Muscle layer of colon (tissue), 2 donors: ENCODE data around the gene DBR1.

Source experiments
- H3K27ac ChIP-seq: one replicate; pipeline ENCODE4 v1.7.0; 2013; ENCODE audit warnings: low read depth, mild to moderate bottlenecking, low read length, moderate library complexity
- H3K27me3 ChIP-seq, 2 donors: one replicate each; pipeline ENCODE4 v1.7.0; 2013; ENCODE audit warnings: low read length in 2 of 2, mild to moderate bottlenecking in 2 of 2; ENCODE audit not compliant: insufficient read depth in 2 of 2, control insufficient read depth in 1 of 2
- H3K36me3 ChIP-seq: one replicate; pipeline ENCODE4 v1.7.0; 2013; ENCODE audit warnings: mild to moderate bottlenecking, low read length; ENCODE audit not compliant: insufficient read depth
- H3K4me1 ChIP-seq: one replicate; pipeline ENCODE4 v1.7.0; 2013; ENCODE audit warnings: mild to moderate bottlenecking, low read length; ENCODE audit not compliant: insufficient read depth
- H3K4me3 ChIP-seq, 2 donors: one replicate each; pipeline ENCODE4 v1.7.0; 2013; ENCODE audit warnings: low read length in 2 of 2, low read depth in 1 of 2, mild to moderate bottlenecking in 1 of 2, moderate library complexity in 1 of 2
- H3K9ac ChIP-seq: one replicate; pipeline ENCODE4 v1.7.0; 2013; ENCODE audit warnings: low read length
- H3K9me3 ChIP-seq: one replicate; pipeline ENCODE4 v1.7.0; 2013; ENCODE audit warnings: mild to moderate bottlenecking, low read length
- donor health status: abdominal sarcoma.
- donor health status: Adenocarcinoma of cecum.

DBR1 gene, protein sequence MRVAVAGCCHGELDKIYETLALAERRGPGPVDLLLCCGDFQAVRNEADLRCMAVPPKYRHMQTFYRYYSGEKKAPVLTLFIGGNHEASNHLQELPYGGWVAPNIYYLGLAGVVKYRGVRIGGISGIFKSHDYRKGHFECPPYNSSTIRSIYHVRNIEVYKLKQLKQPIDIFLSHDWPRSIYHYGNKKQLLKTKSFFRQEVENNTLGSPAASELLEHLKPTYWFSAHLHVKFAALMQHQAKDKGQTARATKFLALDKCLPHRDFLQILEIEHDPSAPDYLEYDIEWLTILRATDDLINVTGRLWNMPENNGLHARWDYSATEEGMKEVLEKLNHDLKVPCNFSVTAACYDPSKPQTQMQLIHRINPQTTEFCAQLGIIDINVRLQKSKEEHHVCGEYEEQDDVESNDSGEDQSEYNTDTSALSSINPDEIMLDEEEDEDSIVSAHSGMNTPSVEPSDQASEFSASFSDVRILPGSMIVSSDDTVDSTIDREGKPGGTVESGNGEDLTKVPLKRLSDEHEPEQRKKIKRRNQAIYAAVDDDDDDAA

DNA sequence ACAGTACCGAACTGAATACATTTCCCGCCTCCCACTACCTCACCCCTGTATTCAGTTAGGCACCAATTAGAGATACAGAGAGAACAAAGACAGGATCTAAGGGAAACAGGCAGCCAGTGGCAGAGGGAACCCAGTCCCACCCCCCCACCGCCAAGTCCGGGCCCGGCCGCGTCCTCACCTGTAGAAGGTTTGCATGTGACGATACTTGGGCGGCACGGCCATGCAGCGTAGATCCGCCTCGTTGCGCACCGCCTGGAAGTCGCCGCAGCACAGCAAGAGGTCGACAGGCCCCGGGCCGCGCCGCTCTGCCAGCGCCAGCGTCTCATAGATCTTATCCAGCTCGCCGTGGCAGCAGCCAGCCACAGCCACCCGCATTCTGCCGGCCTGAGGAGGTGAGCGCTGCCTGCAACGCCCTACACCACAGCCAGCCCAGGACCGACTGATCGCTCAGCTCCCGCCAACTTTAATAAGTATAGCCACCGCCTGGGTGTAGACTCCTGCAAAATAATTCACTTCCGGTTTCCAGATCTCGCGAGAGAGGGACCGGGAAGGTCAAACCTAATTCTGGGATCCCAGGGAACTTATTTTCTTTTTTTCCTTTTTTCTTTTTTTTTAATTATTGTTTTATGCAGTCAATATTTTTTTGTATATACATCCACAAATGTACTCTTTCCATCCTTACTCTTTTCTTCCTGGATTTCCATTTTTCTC is at the start of gene DBR1:
DBR1 (minus strand) TSS at position 501 of the 711 bp plus-strand sequence; CDS start at position 375, 126 bp downstream.
- peaks cover 15% of the 10 kb centered on the region for H3K4me1 ChIP-seq
- no peaks in the 10 kb centered on the region for H3K27me3 ChIP-seq
- H3K9ac ChIP-seq: peak within 1 kb of the TSS; percentile 87
- no peaks in the 10 kb centered on the region for H3K9me3 ChIP-seq
- peaks cover 10% of the 10 kb centered on the region for H3K36me3 ChIP-seq
- H3K4me3 ChIP-seq: peak within 1 kb of the TSS; percentile 84 to 90
- peak within 1 kb of the TSS; percentile 89 for H3K27ac ChIP-seq

DNA sequence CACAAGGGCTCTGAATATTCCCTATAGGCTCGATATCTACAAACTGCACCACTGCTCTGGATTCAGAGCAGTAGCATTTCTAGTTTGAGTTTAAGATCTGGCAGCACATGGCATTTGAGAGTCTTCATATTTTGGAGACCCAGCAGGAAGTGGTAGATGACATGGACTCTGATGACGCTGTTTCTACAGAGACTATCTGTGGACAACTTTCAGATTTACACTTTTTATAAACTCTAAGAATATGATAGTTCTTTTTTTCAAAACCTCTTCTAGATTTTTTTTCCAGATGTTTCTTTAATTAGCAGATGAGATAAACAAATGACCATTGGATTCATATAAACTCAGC is 48.2 kb upstream of the DBR1 start:
- Histone ChIP-seq H3K4me3 (no peak overlapping the region), H3K4me1 (peaks cover 23% of the 10 kb centered on the region), H3K27me3 (no peaks in the 10 kb centered on the region), H3K36me3 (peaks cover 27% of the 10 kb centered on the region), H3K9ac (no peak overlapping the region), H3K27ac (no peak overlapping the region), H3K9me3 (no peaks in the 10 kb centered on the region)

DNA sequence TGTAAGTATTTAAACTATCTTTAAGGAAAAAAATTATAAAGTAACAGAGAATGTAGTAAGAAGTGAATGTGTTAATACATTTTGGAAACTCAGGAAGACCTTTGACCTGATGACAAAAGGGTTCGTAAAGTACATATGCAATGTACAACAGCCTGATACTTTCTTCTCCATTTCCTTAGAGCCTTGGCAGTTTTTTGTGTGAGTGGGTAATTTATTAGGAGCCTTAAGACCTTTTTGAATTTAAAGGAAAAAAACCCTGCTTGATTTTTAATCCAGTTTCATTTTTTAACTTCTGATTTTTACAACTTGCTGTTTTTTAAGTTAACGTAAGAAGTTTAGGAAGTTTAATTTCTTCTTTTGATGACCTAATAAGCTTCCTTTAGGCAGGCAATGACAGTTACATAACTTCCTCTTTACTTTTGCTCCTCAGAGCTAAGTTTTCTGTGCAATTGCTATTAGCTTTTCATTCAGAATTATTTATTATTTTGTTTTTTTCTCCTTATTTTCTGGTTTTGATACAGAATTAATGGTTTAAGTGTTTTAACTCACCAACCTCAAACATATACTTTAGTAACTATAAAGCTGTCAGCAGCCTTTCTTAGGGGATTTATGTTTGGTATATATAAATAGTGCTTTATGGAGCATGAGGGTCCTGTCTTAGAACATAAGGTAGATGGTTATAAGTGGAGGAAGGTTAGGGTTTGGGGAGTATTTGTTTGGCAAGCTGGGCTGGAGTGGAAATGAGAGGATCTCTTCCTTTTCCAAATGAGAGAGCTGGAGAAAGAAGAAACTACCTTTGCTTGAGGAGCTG is 47.6 kb upstream of the DBR1 start:
- Histone ChIP-seq H3K4me3 (no peak overlapping the region), H3K9me3 (no peaks in the 10 kb centered on the region), H3K27me3 (no peaks in the 10 kb centered on the region), H3K36me3 (peaks cover 21% of the 10 kb centered on the region), H3K4me1 (peaks cover 23% of the 10 kb centered on the region), H3K9ac (no peak overlapping the region), H3K27ac (no peak overlapping the region)

DNA sequence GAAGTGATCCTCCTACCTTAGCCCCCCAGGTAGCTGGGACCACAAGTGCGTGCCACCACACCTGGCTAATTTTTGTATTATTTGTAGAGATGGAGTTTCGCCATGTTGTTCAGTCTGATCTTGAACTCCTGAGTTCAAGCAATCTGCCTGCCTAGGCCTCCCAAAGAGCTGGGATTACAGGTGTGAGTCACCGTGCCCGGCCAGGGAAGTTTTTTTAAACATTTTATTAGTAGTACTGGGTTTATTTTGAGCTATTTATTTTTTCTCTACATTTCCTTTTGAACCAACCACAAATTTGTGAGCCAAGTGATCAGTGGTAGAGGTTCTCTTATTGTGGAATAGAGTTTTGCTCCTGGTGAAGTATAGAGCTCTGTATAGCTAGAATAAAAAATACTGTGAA is 46.1 kb upstream of the DBR1 start:
- H3K27me3 ChIP-seq: no peaks in the 10 kb centered on the region
- no peak overlapping the region for H3K4me3 ChIP-seq
- H3K27ac ChIP-seq: no peak overlapping the region
- H3K36me3 ChIP-seq: peaks cover 17% of the 10 kb centered on the region
- peaks cover 23% of the 10 kb centered on the region for H3K4me1 ChIP-seq
- H3K9me3 ChIP-seq: no peaks in the 10 kb centered on the region
- H3K9ac ChIP-seq: no peak overlapping the region

DNA sequence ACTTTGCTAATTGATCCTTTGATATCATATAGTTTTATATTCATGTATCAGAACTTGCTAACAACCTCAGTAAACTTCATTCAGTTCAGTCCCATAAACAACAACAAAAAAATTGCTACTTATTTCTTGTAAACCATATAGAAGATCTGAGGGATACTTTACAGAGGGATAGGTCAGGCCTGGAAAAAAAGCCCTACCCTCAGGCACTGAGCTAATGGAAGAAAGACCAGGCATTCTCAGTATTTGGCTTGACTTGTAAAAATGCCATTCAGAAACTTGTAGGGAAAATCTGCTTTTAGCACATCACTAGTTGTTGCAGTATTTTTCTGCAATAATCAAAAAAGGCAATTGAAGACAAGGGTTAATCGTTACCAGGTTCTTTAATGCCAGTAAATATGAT is 45.5 kb upstream of the DBR1 start:
- Histone ChIP-seq H3K9ac (no peak overlapping the region), H3K4me3 (no peak overlapping the region), H3K27ac (no peak overlapping the region), H3K36me3 (peaks cover 14% of the 10 kb centered on the region), H3K9me3 (no peaks in the 10 kb centered on the region), H3K27me3 (no peaks in the 10 kb centered on the region), H3K4me1 (peaks cover 23% of the 10 kb centered on the region)

DNA sequence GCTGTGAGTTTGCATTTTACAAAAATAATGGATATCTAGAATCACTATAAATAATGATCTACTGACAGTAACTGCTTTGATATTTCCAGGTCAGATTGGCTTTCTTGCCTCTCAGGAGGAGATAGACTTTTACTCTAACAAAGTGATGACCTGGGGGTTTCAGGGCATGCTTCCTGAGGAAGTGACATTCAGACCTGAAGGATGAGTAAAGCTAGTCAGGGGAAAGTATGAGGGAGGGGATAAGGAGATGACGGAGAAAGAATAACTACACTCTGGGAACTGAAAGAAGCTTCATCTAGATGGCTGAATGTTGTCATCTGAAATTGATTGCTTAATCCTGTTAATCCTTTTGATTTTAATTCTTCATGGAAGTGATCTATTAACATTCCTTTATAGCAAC is 44.5 kb upstream of the DBR1 start:
- Histone ChIP-seq H3K9me3 (no peaks in the 10 kb centered on the region), H3K4me3 (no peak overlapping the region), H3K4me1 (peaks cover 23% of the 10 kb centered on the region), H3K27me3 (no peaks in the 10 kb centered on the region), H3K9ac (no peak overlapping the region), H3K36me3 (peaks cover 11% of the 10 kb centered on the region), H3K27ac (no peak overlapping the region)

DNA sequence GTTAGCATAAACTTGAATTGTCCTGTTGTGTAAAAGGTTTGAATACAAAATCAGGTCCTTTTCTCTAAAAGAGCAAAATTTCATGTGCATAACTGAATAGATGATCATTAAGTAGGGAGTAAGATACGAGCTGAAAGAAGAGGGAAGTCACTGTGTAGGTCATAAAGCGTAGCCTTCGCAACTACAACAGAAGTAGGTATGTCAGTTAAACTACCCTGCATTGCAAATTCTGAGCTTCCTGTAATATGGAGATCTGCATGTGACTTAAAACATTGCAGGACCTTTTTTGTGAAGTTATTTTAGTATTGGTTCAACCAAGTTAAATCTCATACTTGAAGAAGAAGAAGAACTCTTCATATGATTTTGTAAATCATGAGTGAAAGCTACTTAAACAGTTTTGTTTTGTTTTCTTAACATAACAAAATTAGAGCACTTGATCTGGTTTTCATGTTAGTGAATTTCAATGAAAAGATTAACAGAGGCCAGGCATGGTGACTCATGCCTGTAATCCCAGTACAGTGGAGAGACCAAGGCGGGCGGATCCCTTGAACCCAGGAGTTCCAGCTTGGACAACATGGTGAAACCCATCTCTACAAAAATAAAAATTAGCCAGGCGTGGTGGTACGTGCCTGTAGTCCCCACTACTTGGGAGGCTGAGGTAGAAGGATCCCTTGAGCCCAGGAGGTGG is 38.8 kb upstream of the DBR1 start:
- no peaks in the 10 kb centered on the region for H3K27me3 ChIP-seq
- H3K36me3 ChIP-seq: no peaks in the 10 kb centered on the region
- H3K27ac ChIP-seq: no peak overlapping the region
- no peaks in the 10 kb centered on the region for H3K9me3 ChIP-seq
- H3K4me3 ChIP-seq: no peak overlapping the region
- H3K9ac ChIP-seq: no peak overlapping the region
- no peaks in the 10 kb centered on the region for H3K4me1 ChIP-seq

DNA sequence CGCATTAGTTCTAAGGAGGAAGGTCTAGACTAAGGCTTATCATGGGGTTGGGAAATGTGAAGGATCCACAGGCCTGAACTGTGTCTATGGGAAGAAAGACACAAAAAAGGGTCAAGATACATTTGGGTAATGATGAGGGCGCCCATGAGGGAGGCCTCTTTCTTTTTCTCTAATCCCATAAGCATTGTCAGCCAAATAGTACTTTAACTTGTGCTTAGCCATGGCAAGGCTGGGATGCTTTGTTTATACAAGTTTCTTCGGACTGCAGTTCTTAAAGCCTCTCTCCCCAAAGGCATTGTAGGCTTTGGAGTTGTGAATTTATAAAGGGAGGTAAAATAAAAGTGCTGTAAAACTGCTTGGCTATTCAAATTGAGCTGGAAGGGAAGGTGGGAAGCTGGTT is 35.8 kb upstream of the DBR1 start:
- Histone ChIP-seq H3K4me1 (no peaks in the 10 kb centered on the region), H3K27me3 (no peaks in the 10 kb centered on the region), H3K27ac (no peak overlapping the region), H3K36me3 (no peaks in the 10 kb centered on the region), H3K4me3 (no peak overlapping the region), H3K9ac (no peak overlapping the region), H3K9me3 (no peaks in the 10 kb centered on the region)

DNA sequence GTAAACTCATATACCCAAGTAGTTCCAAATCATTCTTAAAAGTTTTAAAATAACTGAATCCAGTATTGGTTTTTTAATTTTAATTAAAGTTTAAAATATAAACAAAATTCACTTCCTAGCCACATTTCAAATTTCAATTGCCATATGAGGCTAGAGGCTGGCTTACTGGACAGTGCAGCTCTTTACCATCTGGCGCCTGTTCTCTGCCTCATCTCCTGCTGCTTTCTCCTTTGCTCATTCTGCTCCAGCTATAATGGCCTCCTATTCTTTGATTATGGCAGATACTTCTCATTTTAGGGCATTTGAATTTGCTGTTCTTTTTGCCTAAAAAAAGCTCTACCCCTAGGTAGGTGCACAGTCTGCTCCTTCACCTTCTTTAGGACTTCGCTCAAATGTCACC is 31.5 kb upstream of the DBR1 start:
- H3K27ac ChIP-seq: no peak overlapping the region
- peaks cover 13% of the 10 kb centered on the region for H3K4me1 ChIP-seq
- H3K36me3 ChIP-seq: no peaks in the 10 kb centered on the region
- no peaks in the 10 kb centered on the region for H3K9me3 ChIP-seq
- no peak overlapping the region for H3K9ac ChIP-seq
- no peak overlapping the region for H3K4me3 ChIP-seq
- no peaks in the 10 kb centered on the region for H3K27me3 ChIP-seq

DNA sequence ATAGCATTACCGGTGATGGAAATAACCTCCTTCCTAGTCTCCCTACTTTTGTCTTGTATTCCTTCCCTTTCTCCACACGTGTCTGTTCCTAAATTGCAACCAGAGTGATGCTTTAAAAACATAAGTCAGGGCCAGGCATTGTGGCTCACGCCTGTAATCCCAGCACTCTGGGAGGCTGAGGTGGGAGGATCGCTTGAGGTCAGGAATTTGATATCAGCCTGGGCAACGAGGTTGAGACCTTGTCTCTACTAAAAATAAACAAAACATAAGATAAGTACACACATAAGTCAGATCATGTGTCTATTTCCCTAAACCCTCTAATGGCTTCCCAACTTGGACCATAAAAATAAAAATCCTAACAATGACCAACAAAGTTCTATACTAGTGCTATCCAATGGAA is 30.8 kb upstream of the DBR1 start:
- Histone ChIP-seq H3K9me3 (no peaks in the 10 kb centered on the region), H3K9ac (no peak overlapping the region), H3K27me3 (no peaks in the 10 kb centered on the region), H3K27ac (no peak overlapping the region), H3K36me3 (no peaks in the 10 kb centered on the region), H3K4me1 (peaks cover 13% of the 10 kb centered on the region), H3K4me3 (no peak overlapping the region)

DNA sequence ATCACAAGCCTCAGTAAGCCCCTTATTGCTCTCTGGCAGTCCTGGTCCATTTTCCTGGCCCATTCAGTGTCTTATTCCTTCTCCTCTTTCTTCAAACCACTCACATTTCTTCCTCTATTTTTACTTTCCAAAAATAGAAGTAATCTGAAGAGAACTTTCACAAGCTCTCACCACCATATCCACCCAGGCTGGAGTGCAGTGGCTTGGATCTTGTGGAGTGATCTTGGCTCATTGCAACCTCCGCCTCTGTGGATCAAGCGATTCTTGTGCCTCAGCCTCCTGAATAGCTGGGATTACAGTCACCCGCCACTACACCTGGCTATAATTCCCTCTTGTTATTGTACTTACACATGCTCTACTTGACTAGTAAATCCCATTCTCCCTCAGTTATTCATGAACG is 29.2 kb upstream of the DBR1 start:
- Histone ChIP-seq H3K9ac (no peak overlapping the region), H3K27ac (no peak overlapping the region), H3K4me1 (peaks cover 13% of the 10 kb centered on the region), H3K27me3 (no peaks in the 10 kb centered on the region), H3K4me3 (no peak overlapping the region), H3K36me3 (no peaks in the 10 kb centered on the region), H3K9me3 (no peaks in the 10 kb centered on the region)
